Panc1 (cell line): ENCODE results near the gene BTBD17. TPM values are rescaled to one million over a fixed set of nuclear protein-coding genes. Genes with fewer than 3 reads are reported as not detected.

Experiments used
- total RNA-seq: library from RNA; stranded (reverse); gene quantifications from one replicate; pipeline ENCODE4 v1.2.1, GENCODE V29; 2021; ENCODE audit not compliant: unreplicated experiment

Gene BTBD17
- total RNA-seq, 1 experiment from 2014 or later: not detected

Other genes with a start within 250 kb of the BTBD17 start
- gene RPL38, start 158.2 kb downstream of the BTBD17 start, total RNA-seq: 968 TPM
- 8.3 TPM for gene TTYH2, start 148.3 kb downstream of the BTBD17 start, total RNA-seq
- not detected for gene DNAI2, start 87.6 kb downstream of the BTBD17 start, total RNA-seq
- not detected for gene KIF19, start 35.6 kb downstream of the BTBD17 start, total RNA-seq
- gene GPR142, start 5.6 kb upstream of the BTBD17 start, total RNA-seq: not detected
- 57.1 TPM for gene GPRC5C, start 70.2 kb upstream of the BTBD17 start, total RNA-seq
- 0.21 TPM for gene CD300A, start 104.8 kb upstream of the BTBD17 start, total RNA-seq
- gene CD300LB, start 169.6 kb upstream of the BTBD17 start, total RNA-seq: not detected
- gene CD300C, start 184.2 kb upstream of the BTBD17 start, total RNA-seq: not detected
- gene CD300H, start 205.6 kb upstream of the BTBD17 start, total RNA-seq: not detected
- gene CD300LD, start 230.4 kb upstream of the BTBD17 start, total RNA-seq: not detected